DOHH2 (cell line): Measurements from ENCODE around the gene HDLBP.

Experiments used
- H3F3A ChIP-seq: fragments of 200-600 bp; sonication (generic), shearing (Covaris generic); 2 replicates; pipeline ENCODE4 v1.6.0; 2016; ENCODE audit warnings: antibody characterized with exemption, mild to moderate bottlenecking; ENCODE audit not compliant: control insufficient read depth, insufficient read depth
- H3K27ac ChIP-seq: fragments of 200-600 bp; sonication (generic); 2 replicates; pipeline ENCODE4 v1.5.1; 2014; ENCODE audit warnings: low read depth, mild to moderate bottlenecking, low read length, moderate library complexity
- H3K27me3 ChIP-seq: fragments of 200-600 bp; sonication (generic); 2 replicates; pipeline ENCODE4 v1.6.1; 2014; ENCODE audit warnings: mild to moderate bottlenecking, low read length, mixed read lengths; ENCODE audit not compliant: control insufficient read depth
- H3K36me3 ChIP-seq: fragments of 200-600 bp; sonication (generic); 2 replicates; pipeline ENCODE4 v1.6.1; 2014; ENCODE audit warnings: mild to moderate bottlenecking, low read length, moderate library complexity, mixed read lengths; ENCODE audit not compliant: control insufficient read depth
- H3K4me1 ChIP-seq: fragments of 200-600 bp; sonication (generic); 2 replicates; pipeline ENCODE4 v1.6.1; 2014; ENCODE audit warnings: mild to moderate bottlenecking, low read length, mixed read lengths; ENCODE audit not compliant: control insufficient read depth
- H3K4me2 ChIP-seq: fragments of 200-600 bp; sonication (generic); 2 replicates; pipeline ENCODE4 v1.6.0; 2014; ENCODE audit warnings: mild to moderate bottlenecking, low read length, moderate library complexity
- H3K4me3 ChIP-seq: fragments of 200-600 bp; sonication (generic); 2 replicates; pipeline ENCODE4 v1.5.1; 2014; ENCODE audit warnings: mild to moderate bottlenecking, low read length, mixed read lengths
- H3K79me2 ChIP-seq: fragments of 200-600 bp; sonication (generic); 2 replicates; pipeline ENCODE4 v1.6.1; 2014; ENCODE audit warnings: mild to moderate bottlenecking, low read length, mixed read lengths; ENCODE audit not compliant: control insufficient read depth
- H3K9me2 ChIP-seq: fragments of 200-600 bp; sonication (generic); replicated peaks from 2 replicates; pipeline ENCODE4 v1.6.1; 2014; ENCODE audit warnings: mild to moderate bottlenecking, low read length, mixed read lengths; ENCODE audit not compliant: control insufficient read depth
- H3K9me3 ChIP-seq: fragments of 200-600 bp; sonication (generic); 2 replicates; pipeline ENCODE4 v1.6.1; 2014; ENCODE audit warnings: antibody characterized with exemption, low read length, mixed read lengths; ENCODE audit not compliant: control insufficient read depth, insufficient read depth
- H4K20me1 ChIP-seq: fragments of 200-600 bp; sonication (generic); 2 replicates; pipeline ENCODE4 v1.6.0; 2014; ENCODE audit warnings: low read depth, mild to moderate bottlenecking, antibody characterized with exemption, low read length, moderate library complexity; ENCODE audit not compliant: control insufficient read depth, insufficient read depth
- EZH2phosphoT487 ChIP-seq: fragments of 200-600 bp; sonication (generic); IDR thresholded peaks from 2 replicates; pipeline ENCODE4 v1.6.1; 2017; ENCODE audit warnings: borderline replicate concordance, mild to moderate bottlenecking, antibody characterized with exemption, low read length, moderate library complexity, mixed read lengths
- TF ChIP-seq, protein P1 (sequence below): fragments of 200-600 bp; sonication (generic); IDR thresholded peaks from one replicate; pipeline ENCODE4 v1.5.1; 2014; ENCODE audit warnings: antibody characterized with exemption, mild to moderate bottlenecking, low read depth, low read length; ENCODE audit not compliant: poor library complexity, severe bottlenecking

The HDLBP gene

DNA sequence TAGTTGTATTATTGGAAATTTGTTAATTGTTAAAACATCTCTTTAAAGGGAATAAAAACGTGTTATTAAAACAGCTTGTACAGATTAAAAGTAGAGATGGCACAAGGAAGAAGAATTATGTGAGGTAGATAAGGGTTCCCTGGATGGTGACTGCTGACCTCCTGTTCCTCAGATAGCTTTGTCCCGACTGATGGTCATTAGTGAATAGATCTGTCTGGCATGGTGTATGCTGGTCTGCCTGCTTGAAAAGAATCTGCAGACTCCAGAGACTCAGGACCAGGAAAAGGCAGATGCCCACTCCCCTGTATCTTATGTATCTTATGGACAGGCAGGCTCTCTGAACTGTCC lies 35.0 kb upstream of the HDLBP start:
- no peak overlapping the region for H3K4me3 ChIP-seq
- H3K27me3 ChIP-seq = no peaks in the 10 kb centered on the region
- H3K9me2 ChIP-seq = no peaks in the 10 kb centered on the region
- H3K4me2 ChIP-seq = no peak overlapping the region
- H3K9me3 ChIP-seq = no peaks in the 10 kb centered on the region
- peaks cover 8% of the 10 kb centered on the region for H3K4me1 ChIP-seq
- H3K79me2 ChIP-seq = no peaks in the 10 kb centered on the region
- TF ChIP-seq, protein P1, sequence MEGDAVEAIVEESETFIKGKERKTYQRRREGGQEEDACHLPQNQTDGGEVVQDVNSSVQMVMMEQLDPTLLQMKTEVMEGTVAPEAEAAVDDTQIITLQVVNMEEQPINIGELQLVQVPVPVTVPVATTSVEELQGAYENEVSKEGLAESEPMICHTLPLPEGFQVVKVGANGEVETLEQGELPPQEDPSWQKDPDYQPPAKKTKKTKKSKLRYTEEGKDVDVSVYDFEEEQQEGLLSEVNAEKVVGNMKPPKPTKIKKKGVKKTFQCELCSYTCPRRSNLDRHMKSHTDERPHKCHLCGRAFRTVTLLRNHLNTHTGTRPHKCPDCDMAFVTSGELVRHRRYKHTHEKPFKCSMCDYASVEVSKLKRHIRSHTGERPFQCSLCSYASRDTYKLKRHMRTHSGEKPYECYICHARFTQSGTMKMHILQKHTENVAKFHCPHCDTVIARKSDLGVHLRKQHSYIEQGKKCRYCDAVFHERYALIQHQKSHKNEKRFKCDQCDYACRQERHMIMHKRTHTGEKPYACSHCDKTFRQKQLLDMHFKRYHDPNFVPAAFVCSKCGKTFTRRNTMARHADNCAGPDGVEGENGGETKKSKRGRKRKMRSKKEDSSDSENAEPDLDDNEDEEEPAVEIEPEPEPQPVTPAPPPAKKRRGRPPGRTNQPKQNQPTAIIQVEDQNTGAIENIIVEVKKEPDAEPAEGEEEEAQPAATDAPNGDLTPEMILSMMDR = no peak
- no peak overlapping the region for H3K27ac ChIP-seq
- H3K36me3 ChIP-seq = peaks cover 91% of the 10 kb centered on the region
- peaks cover 34% of the 10 kb centered on the region for H3F3A ChIP-seq
- H4K20me1 ChIP-seq = no peaks in the 10 kb centered on the region

DNA sequence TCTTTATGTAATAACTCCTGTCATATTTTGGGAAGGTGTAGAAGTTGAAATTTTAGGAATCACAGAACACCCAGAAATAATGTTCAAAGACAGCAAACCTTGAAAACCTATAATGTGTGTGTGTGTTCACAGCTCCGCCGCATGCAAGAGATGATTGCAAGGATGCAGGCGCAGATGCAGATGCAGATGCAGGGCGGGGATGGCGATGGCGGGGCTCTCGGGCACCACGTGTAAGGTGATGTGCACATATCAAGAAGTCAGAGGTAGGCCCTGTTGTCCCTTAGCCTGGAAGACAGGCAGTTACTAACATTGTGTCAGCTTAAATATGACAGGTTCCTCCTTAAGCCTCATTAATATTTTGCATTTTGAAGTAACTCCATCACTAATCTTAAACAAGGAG lies 34.5 kb upstream of the HDLBP start:
- TF ChIP-seq, protein P1 = no peak
- no peak for TF ChIP-seq EZH2phosphoT487
- peaks cover 94% of the 10 kb centered on the region for H3K36me3 ChIP-seq
- H4K20me1 ChIP-seq = no peaks in the 10 kb centered on the region
- no peaks in the 10 kb centered on the region for H3K27me3 ChIP-seq
- H3K4me1 ChIP-seq = peaks cover 4% of the 10 kb centered on the region
- peaks cover 34% of the 10 kb centered on the region for H3F3A ChIP-seq
- H3K27ac ChIP-seq = no peak overlapping the region
- no peak overlapping the region for H3K4me2 ChIP-seq
- H3K9me3 ChIP-seq = no peaks in the 10 kb centered on the region
- no peak overlapping the region for H3K4me3 ChIP-seq
- H3K79me2 ChIP-seq = no peaks in the 10 kb centered on the region
- H3K9me2 ChIP-seq = no peaks in the 10 kb centered on the region

DNA sequence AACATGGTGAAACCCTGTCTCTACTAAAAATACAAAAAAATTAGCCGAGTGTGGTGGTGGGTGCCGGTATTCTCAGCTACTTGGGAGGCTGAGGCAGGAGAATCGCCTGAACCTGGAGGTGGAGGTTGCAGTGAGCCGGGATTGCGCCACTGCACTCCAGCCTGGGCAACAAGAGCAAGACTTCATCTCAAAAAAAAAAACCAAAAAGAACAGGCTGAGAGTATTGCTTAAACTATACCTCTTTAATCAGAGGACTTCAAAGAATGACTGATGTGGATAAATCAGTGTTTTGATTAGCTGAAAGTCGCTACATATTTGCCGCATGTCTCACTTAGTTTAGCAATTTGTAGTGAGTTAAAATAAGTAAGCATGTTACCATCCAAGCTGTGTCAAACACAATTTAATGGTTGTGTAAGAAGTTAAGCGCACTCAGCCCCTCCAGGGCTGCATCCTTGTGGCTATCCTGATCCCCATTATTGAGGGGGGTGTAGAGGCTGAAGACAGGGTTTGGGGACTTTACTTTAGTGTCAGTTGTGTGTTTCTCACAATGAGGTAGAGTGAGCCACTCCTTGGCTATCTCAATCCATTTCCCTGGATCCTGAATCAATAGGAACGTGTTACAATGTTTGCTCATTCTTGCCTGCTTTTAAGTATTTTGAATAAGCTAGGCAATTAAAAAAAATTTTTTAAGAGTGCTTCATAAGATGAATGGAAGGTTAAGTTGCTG lies 29.6 kb upstream of the HDLBP start:
- TF ChIP-seq, protein P1 = no peak
- no peak for TF ChIP-seq EZH2phosphoT487
- no peak overlapping the region for H3K27ac ChIP-seq
- H3K79me2 ChIP-seq = no peaks in the 10 kb centered on the region; the same call in 1 of the 2 replicates

More for the DNA sequence above, 29.6 kb upstream of the HDLBP start:
- Histone ChIP-seq H3K9me2 (no peaks in the 10 kb centered on the region), H4K20me1 (no peaks in the 10 kb centered on the region; the same call in 1 of the 2 replicates), H3K4me1 (no peaks in the 10 kb centered on the region), H3K27me3 (no peaks in the 10 kb centered on the region), H3K9me3 (no peaks in the 10 kb centered on the region), H3K36me3 (peaks cover 90% of the 10 kb centered on the region), H3K4me2 (no peak overlapping the region), H3F3A (no peaks in the 10 kb centered on the region), H3K4me3 (no peak overlapping the region)
